Measurements from ENCODE around the gene PPP1R11. TPM values are rescaled to one million over a fixed set of nuclear protein-coding genes. Genes with fewer than 3 reads are reported as not detected.
A peak's percentile ranks its signal among the peaks of the same experiment; 100 is the strongest.

PPP1R11 gene, protein sequence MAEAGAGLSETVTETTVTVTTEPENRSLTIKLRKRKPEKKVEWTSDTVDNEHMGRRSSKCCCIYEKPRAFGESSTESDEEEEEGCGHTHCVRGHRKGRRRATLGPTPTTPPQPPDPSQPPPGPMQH
- total RNA-seq (10 to 100 TPM; 39.3 to 50.7 (median 42.1) TPM), polyA plus RNA-seq (10 to 100 TPM; 31.1 to 45.5 (median 40.0) TPM)
- long read RNA-seq, donor 1, transcript PPP1R11-205 (3 exons, 1,731 nt), result major isoform, 20 of 22 reads
- long read RNA-seq, donor 1, partial matches to known transcripts, result 0 of 22 reads
- long read RNA-seq, donor 1, other reads (novel, unspliced or antisense), result 0 of 22 reads
- long read RNA-seq, donor 2, transcript PPP1R11-205 (3 exons, 1,731 nt), result major isoform, 26 of 39 reads
- long read RNA-seq, donor 2, partial matches to known transcripts, result 8 of 39 reads
- long read RNA-seq, donor 2, other reads (novel, unspliced or antisense), result 0 of 39 reads

- Histone ChIP-seq H3K36me3 (peaks cover 8 to 56% (median 31%) of the 10 kb centered on the region in 6 donors), H3K4me3 (peak within 1 kb of the TSS; percentile 54 to 78 (median 65)), H3K4me1 (peaks cover 29 to 83% (median 49%) of the 10 kb centered on the region in 6 donors), H3K9me3 (no peaks in the 10 kb centered on the region), H3K27ac (peak within 1 kb of the TSS; percentile 88 to 95 (median 92)), H3K27me3 (replicated peaks in 1 of 7) (peaks cover 0 to 16% (median 9%) of the 10 kb centered on the region in 7 donors)
- peak; percentile 99 for DNase-seq
- 0% methylated on average over 45 to 46 of the region's 46 CpGs for WGBS, 5 donors
- TF ChIP-seq POLR2A (IDR thresholded peaks at IDR 0.05) (peak in 2 of 3 donors; percentile 82 to 93), POLR2AphosphoS5 (IDR thresholded peaks at IDR 0.05) (peak; percentile 95 to 97 (median 96))
- TF ChIP-seq, protein P1, sequence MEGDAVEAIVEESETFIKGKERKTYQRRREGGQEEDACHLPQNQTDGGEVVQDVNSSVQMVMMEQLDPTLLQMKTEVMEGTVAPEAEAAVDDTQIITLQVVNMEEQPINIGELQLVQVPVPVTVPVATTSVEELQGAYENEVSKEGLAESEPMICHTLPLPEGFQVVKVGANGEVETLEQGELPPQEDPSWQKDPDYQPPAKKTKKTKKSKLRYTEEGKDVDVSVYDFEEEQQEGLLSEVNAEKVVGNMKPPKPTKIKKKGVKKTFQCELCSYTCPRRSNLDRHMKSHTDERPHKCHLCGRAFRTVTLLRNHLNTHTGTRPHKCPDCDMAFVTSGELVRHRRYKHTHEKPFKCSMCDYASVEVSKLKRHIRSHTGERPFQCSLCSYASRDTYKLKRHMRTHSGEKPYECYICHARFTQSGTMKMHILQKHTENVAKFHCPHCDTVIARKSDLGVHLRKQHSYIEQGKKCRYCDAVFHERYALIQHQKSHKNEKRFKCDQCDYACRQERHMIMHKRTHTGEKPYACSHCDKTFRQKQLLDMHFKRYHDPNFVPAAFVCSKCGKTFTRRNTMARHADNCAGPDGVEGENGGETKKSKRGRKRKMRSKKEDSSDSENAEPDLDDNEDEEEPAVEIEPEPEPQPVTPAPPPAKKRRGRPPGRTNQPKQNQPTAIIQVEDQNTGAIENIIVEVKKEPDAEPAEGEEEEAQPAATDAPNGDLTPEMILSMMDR (IDR thresholded peaks at IDR 0.05 in 8 of 11, conservative IDR thresholded peaks at IDR 0.05 in 3 of 11), result peak in 4 of 11 experiments; percentile 6 to 27 (median 18)
- intact Hi-C loops (cut with DNase I; ENCODE audit: low total_unique reads), result no loop called here
These were observed at the start of gene PPP1R11 for GRCh38 chr6:30066577-30067459. TSS of gene PPP1R11 (plus strand) at chr6:30067198. CDS start at chr6:30067411, 213 bp downstream.

DNA sequence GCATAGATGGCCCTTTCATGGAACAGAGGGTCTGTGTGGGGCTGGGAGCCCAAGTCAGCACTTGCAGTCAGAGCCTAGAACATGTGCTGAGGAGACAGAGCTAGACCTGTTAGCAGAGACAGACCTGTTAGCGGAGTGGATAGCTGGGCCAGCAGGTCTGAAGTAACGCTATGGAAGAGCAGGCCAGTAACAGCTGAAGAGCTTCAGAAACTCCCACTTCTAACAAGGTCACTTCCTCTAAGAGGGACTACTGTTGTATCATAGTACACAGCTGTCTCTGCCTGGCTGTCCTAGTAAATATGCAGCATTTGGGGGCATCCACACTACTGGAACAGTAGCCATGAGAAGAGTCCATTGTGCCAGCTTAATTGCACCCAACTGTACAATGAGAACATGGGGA lies 47.2 kb upstream of the PPP1R11 start:
- no peaks in the 10 kb centered on the region for H3K9me3 ChIP-seq
- intact Hi-C loops (cut with DNase I; ENCODE audit: low total_unique reads), result no loop called here
- peaks cover 0 to 10% (median 2%) of the 10 kb centered on the region in 6 donors for H3K4me1 ChIP-seq
- no peak overlapping the region for H3K4me3 ChIP-seq
- 76 to 94% (median 88%) methylated on average over 2 of the region's 2 CpGs for WGBS, 5 donors
- H3K36me3 ChIP-seq, result peaks cover 0 to 16% (median 0%) of the 10 kb centered on the region in 6 donors
- H3K27ac ChIP-seq, result no peak overlapping the region
- H3K27me3 ChIP-seq (replicated peaks in 1 of 7), result no peaks in the 10 kb centered on the region
- no peak for DNase-seq
- TF ChIP-seq POLR2AphosphoS5 (IDR thresholded peaks at IDR 0.05), result no peak
- TF ChIP-seq POLR2A (IDR thresholded peaks at IDR 0.05), result no peak
- TF ChIP-seq, protein P1 (IDR thresholded peaks at IDR 0.05 in 8 of 11, conservative IDR thresholded peaks at IDR 0.05 in 3 of 11), result no peak

GRCh38 chr6:30020626-30021025 lies 46.4 kb upstream of the PPP1R11 start:
- intact Hi-C loops (cut with DNase I; ENCODE audit: low total_unique reads), result no loop called here
- no peak overlapping the region for H3K27ac ChIP-seq
- DNase-seq, result no peak
- no peak overlapping the region for H3K4me3 ChIP-seq
- no peak for TF ChIP-seq POLR2AphosphoS5 (IDR thresholded peaks at IDR 0.05)
- TF ChIP-seq, protein P1 (IDR thresholded peaks at IDR 0.05 in 8 of 11, conservative IDR thresholded peaks at IDR 0.05 in 3 of 11), result no peak
- TF ChIP-seq POLR2A (IDR thresholded peaks at IDR 0.05), result no peak
- H3K4me1 ChIP-seq, result peaks cover 0 to 10% (median 2%) of the 10 kb centered on the region in 6 donors
- H3K27me3 ChIP-seq (replicated peaks in 1 of 7), result no peaks in the 10 kb centered on the region
- WGBS, 5 donors, result 38 to 56% (median 50%) methylated on average over 1 of the region's 1 CpG
- H3K9me3 ChIP-seq, result no peaks in the 10 kb centered on the region
- H3K36me3 ChIP-seq, result peaks cover 0 to 16% (median 0%) of the 10 kb centered on the region in 6 donors
